Stimulated activated CD8-positive, alpha-beta memory T cell treated with anti-CD3 and anti-CD28 coated beads, Interleukin-12 subunit alpha, Interleukin-12 subunit beta, amount 100 ng/mL, for 24 hours (primary cell): Measurements from ENCODE around the gene PTX3.

ENCODE experiments used
- DNase-seq: peaks from one replicate; pipeline ENCODE4 v3.0.0-alpha.2; 2020; ENCODE audit errors: extremely low read depth

The PTX3 gene

DNA sequence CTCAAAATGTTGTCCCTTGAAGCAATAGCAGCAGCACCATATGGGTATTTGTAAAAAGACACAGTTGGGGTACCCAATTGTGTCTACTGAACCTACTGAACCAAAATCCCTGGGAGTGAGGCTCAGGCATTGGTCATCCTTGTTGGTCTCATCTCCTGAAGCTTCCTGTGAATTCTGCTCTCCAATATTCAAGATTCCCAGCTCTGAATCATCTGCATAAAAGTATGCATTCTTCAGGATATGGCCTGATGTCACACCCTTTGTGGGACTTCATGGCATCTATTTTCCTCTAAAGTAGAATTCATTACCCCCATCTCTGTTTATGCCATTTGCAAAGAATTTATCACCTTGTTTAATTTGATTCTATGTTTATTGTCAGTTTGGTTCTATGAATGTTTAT lies 13.3 kb upstream of the PTX3 start:
- no peak for DNase-seq

GRCh38 chr3:157427901-157428300 lies 8.7 kb upstream of the PTX3 start:
- DNase-seq, result no peak

- no peak for DNase-seq
These were observed 7.8 kb upstream of the PTX3 start for GRCh38 chr3:157428853-157429252.

- no peak for DNase-seq
These were observed 6.9 kb upstream of the PTX3 start for GRCh38 chr3:157429708-157430107.

DNA sequence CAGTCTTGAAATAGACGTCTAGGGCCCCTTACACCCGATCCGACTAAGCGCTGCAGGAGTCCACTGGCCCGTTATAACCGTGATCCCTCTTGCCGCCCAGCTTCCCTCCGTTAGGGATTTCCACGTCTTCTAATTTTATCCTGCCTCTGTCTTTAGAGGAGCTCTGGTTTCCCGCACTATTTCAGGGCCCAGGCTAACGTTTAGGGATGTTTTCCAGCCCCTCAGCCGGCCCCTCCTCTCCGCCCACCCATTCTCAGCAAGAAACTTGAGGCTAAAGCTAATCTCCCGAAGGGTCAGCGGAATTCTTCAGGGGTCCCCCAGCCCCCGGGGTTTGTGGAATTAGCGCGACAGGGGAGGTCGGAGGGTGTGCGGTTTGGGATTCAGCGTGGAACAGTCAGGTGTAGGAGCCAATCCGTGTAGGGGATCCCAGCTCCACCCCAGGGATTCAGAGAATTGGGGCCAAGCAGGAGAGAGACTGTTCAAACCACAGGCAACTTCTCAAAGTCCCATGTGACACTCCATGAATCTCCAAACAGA lies 1.6 kb downstream of the PTX3 start:
- DNase-seq, result no peak

DNA sequence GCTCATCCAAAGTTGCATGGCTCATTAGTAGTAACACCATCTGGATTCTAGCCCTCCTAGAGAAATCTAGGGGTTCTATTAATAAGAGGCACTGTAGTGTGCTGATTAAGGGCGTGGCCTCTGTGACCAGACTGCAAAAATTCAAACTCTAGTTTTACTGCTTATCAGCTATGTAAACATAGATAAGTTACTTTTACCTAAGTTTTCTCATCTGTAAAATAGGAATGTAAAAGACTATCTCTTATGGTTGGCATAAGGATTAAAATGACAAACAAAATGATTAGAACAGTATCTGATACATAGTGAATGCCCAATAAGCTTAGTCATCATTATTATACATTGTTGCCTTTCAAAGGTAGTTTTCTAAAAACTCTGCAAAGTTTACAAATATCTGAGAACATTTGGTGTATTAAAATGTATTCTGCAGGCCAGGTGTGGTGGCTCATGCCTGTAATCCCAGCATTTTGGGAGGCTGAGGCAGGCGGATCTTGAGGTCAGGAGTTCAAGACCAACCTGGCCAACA lies 4.5 kb downstream of the PTX3 start:
- no peak for DNase-seq

- DNase-seq, result no peak
These were observed 6.1 kb downstream of the PTX3 start for GRCh38 chr3:157442729-157443128.

DNA sequence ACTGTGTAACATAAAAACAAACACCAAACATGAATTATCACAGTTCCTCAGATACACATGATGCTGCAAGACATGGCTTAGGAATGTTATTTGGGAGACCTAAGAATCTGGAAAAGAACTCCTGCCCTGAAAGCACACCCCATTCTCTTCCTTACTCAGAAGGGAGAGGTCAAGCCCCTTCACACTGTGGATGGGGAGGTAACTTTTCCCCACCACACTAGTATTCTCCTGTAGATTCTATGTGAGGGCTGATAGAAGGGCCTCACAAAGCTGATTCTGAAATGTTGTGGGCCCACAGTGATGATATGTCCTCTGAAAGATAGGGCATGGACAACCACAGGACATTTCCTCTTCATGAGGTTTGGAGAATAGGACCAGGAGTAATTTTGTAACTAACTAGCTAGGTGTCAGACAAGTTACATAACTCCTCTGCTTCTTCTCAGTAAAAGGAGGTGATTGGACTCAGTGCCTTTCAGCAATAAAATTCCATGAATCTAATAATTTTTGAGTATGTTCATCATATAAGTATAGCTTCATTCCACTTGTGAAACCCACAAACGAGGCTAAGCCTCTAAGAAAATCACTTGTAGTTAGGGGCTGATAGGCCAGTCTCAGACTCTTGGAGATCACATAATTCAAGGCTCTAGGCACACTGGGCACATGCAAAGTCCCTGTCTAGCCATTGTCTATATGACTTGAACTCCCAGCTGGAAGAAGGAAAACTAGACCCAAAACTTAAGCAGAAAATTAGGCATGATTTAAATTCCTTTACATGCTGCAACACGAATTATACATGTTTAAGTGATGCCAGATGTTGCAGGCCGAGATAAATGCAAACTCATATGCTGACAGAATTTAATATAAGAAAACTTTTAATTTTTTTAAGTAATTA lies 7.5 kb downstream of the PTX3 start:
- DNase-seq, result no peak

- no peak for DNase-seq
These were observed 8.1 kb downstream of the PTX3 start for GRCh38 chr3:157444797-157445184.

GRCh38 chr3:157445857-157446256 lies 9.2 kb downstream of the PTX3 start:
- no peak for DNase-seq

DNA sequence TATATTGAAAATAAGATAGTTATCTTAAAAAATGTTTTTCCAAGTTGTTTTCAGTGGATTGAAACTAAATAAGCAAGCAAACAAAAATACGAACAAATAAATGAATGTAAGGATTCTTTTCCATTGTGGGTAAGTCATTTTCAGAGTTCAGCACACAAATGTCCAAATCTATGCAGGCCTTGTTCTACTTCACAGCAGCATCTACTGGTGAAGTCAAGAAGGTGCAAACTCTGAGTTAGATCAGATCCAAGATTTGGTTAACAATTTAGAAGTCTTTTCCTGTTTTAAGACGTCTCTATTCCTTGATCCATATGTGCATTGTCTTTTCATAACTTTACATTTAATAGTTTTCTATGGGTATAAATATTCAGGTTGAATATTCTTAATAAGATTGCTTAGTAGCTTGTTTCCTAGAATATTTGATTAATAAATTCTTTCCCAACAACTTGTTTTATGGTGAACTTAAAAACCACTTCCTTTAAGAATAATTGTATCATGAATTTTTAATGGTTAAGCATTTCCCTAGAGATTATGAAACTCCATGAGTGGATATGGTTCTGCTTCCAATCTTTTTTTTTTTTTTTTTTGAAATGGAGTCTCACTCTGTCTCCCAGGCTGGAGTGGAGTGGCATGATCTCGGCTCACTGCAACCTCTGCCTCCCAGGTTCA lies 10.5 kb downstream of the PTX3 start:
- no peak for DNase-seq

- DNase-seq, result no peak
These were observed 15.4 kb downstream of the PTX3 start for GRCh38 chr3:157452097-157452496.

- DNase-seq, result no peak
These were observed 17.2 kb downstream of the PTX3 start for GRCh38 chr3:157453824-157454223.

DNA sequence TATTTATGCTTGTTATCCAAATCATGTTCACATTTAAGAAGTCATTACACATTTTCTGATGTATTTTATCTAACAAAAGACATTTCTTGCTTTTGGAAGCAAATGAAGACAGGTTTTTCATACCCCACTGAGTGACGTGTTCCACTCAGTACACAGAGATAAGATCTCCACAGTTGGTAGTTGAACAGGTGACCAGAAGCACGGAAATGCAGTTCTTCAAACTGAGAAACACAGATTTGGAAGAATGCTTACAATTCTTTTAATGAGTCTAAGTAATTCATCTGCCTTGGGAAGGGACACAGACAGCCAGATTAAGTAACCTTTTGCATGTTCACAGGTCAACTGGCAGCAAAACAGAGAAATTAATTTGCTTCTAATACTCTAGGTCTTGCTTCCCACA lies 23.1 kb downstream of the PTX3 start:
- DNase-seq, result no peak

DNA sequence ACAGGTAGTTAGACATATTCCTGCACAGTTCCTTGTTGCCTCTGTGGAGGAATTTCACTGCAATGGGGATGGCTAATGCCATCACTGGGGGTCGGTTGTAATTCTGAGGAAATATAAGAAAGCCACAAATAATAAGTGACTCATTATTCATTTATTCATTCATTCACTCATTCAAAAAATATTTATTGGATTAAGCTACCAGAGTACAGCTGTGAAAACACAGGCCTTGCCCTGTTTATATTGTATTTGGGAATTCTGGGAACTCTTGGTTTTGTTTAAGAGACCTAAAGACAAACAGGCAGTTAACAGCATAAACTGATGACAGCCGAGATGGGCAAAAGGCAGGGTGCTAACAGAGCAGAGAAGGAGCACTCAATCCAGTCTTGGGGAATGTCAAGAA lies 23.6 kb downstream of the PTX3 start:
- DNase-seq, result no peak

DNA sequence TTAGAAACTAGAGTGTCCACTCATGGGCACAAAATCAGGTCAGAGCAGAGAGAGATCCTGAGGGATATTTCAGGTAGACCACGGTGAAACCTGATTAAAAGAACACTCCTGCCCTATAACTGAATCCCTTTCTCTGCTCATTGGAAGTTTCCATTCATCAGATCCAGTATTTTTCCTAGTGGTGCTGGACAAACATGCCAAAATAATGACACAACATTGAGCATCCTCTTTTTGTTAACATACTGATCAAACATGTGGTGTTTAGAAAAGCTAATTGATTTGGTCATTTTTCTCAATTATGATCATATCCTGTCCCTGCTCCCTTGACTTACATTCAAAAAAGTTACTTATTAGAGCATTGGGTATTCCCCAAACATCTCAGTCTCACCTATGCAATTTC lies 27.2 kb downstream of the PTX3 start:
- no peak for DNase-seq

GRCh38 chr3:157464321-157464720 lies 27.7 kb downstream of the PTX3 start:
- no peak for DNase-seq

DNA sequence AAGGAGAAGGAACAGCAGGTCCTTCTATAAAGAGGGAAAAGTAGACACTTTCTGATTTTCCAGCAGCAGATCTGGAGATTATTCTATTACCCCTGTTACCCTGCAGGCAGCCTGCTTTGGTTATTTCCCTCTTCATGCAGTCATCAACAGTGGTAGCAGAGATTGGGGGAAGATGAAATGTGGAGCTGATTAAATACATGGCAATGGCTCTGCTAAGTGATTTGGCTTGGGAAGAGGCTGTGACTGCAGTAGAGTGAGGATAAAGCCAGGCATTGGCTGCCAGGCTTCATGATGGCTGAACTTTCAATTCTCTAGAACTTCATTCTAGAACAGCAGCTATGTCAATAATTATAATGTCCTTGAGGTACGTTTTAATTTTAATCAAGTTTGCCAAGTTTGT lies 29.1 kb downstream of the PTX3 start:
- DNase-seq, result no peak

- no peak for DNase-seq
These were observed 30.6 kb downstream of the PTX3 start for GRCh38 chr3:157467200-157467599.

- no peak for DNase-seq
These were observed 33.1 kb downstream of the PTX3 start for GRCh38 chr3:157469561-157470294.

DNA sequence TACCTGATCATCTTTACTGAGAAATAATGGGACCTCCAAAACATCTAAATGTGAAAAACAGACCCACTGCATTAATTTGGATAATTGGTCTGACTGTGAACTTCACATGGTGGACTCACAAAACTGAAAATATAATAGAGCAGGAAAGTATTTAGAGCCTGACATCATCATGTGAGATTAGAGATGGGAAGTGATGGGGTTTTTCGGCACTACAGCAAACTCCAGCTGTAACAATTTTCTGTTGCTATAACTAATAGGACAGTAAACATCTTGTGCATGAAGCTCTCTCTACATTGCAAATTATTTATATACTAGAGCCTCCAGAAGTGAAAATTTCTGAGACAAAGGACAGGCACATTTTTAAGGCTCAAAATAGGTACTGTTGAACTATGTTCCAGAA lies 34.4 kb downstream of the PTX3 start:
- no peak for DNase-seq

GRCh38 chr3:157472648-157473047 lies 36.0 kb downstream of the PTX3 start:
- DNase-seq, result no peak
